MM.1S (cell line): ENCODE measurements around the gene NABP2.

ENCODE experiments used
- CTCF ChIP-seq: fragments of 300-600 bp; sonication (generic); IDR thresholded peaks from 2 replicates; pipeline ENCODE4 v1.5.1; 2016; ENCODE audit warnings: antibody characterized with exemption, low read length, mixed read lengths
- EZH2 ChIP-seq: fragments of 300-600 bp; sonication (generic); optimal IDR thresholded peaks from 2 replicates; pipeline ENCODE3; 2017; ENCODE audit warnings: low read depth, mild to moderate bottlenecking, antibody characterized with exemption, low read length, mixed read lengths
- EZH2phosphoT487 ChIP-seq: fragments of 300-600 bp; sonication (generic); IDR thresholded peaks from 2 replicates; pipeline ENCODE4 v1.6.1; 2018; ENCODE audit warnings: antibody characterized with exemption, low read length

- TF ChIP-seq CTCF, result peak; percentile 42
- TF ChIP-seq EZH2, result no peak
- TF ChIP-seq EZH2phosphoT487, result no peak
Observed at GRCh38 chr12:56271031-56271430, 46.9 kb downstream of the NABP2 start.
